Measurements from ENCODE around the gene CDON. TPM values are rescaled to one million over a fixed set of nuclear protein-coding genes. Genes with fewer than 3 reads are reported as not detected.

The CDON gene
- total RNA-seq: 10 to 100 TPM; 14.2 to 40.9 (median 29.1) TPM

GRCh38 chr11:126062679-126063506 lies at the start of gene CDON:
Gene CDON (minus strand): TSS chr11:126062866. CDS start chr11:126023476, 39,390 bp downstream.
- 0% methylated on average over 2 to 4 of the region's 82 CpGs for WGBS, 2 donors (ENCODE audit: low coverage in 1 of 2)
- peaks cover 0 to 52% (median 0%) of the 10 kb centered on the region in 3 donors for H3K4me1 ChIP-seq
- peak within 1 kb of the TSS; percentile 19 to 89 (median 88) for H3K27ac ChIP-seq
- no peaks in the 10 kb centered on the region for H3K27me3 ChIP-seq
- H3K36me3 ChIP-seq: no peaks in the 10 kb centered on the region
- ATAC-seq: peak; percentile 98
- TF ChIP-seq EP300 (IDR thresholded peaks at IDR 0.05) (no peak), CTCF (IDR thresholded peaks at IDR 0.05) (peak in 2 of 4 experiments; percentile 31 to 54), POLR2AphosphoS5 (IDR thresholded peaks at IDR 0.05) (peak; percentile 82), POLR2A (IDR thresholded peaks at IDR 0.05) (peak in 1 of 2 donors; percentile 7)
- H3K9me3 ChIP-seq: no peaks in the 10 kb centered on the region
- H3K4me3 ChIP-seq: peak within 1 kb of the TSS; percentile 80 to 100

- Histone ChIP-seq H3K4me1 (peaks cover 21 to 71% (median 36%) of the 10 kb centered on the region in 3 donors), H3K4me3 (no peak overlapping the region), H3K36me3 (no peaks in the 10 kb centered on the region), H3K27me3 (no peaks in the 10 kb centered on the region), H3K27ac (peak overlapping the region in 2 of 4 donors; percentile 85 to 88), H3K9me3 (no peaks in the 10 kb centered on the region)
- 73% methylated on average over 5 of the region's 8 CpGs; no CpG with 5 or more reads in 1 of the 2 donors for WGBS, 2 donors (ENCODE audit: low coverage in 1 of 2)
- no peak for ATAC-seq
- TF ChIP-seq POLR2AphosphoS5 (IDR thresholded peaks at IDR 0.05) (no peak), EP300 (IDR thresholded peaks at IDR 0.05) (no peak), POLR2A (IDR thresholded peaks at IDR 0.05) (no peak), CTCF (IDR thresholded peaks at IDR 0.05) (no peak)
Observed at GRCh38 chr11:126111458-126112116, 48.9 kb upstream of the CDON start.

GRCh38 chr11:126109941-126110731 lies 47.5 kb upstream of the CDON start:
- no peak for ATAC-seq
- no peak overlapping the region for H3K4me3 ChIP-seq
- no peaks in the 10 kb centered on the region for H3K27me3 ChIP-seq
- no peaks in the 10 kb centered on the region for H3K36me3 ChIP-seq
- H3K4me1 ChIP-seq: peaks cover 10 to 56% (median 21%) of the 10 kb centered on the region in 3 donors
- H3K9me3 ChIP-seq: no peaks in the 10 kb centered on the region
- TF ChIP-seq POLR2A (IDR thresholded peaks at IDR 0.05): no peak
- no peak for TF ChIP-seq POLR2AphosphoS5 (IDR thresholded peaks at IDR 0.05)
- no peak for TF ChIP-seq EP300 (IDR thresholded peaks at IDR 0.05)
- TF ChIP-seq CTCF (IDR thresholded peaks at IDR 0.05): no peak
- H3K27ac ChIP-seq: no peak overlapping the region
- WGBS, 2 donors (ENCODE audit: low coverage in 1 of 2): 80% methylated on average over 1 of the region's 10 CpGs; no CpG with 5 or more reads in 1 of the 2 donors

GRCh38 chr11:126106594-126107328 lies 44.1 kb upstream of the CDON start:
- ATAC-seq: no peak
- Histone ChIP-seq H3K27me3 (no peaks in the 10 kb centered on the region), H3K36me3 (no peaks in the 10 kb centered on the region), H3K4me3 (no peak overlapping the region), H3K4me1 (peaks cover 0 to 37% (median 0%) of the 10 kb centered on the region in 3 donors), H3K27ac (no peak overlapping the region), H3K9me3 (no peaks in the 10 kb centered on the region)
- TF ChIP-seq CTCF (IDR thresholded peaks at IDR 0.05): no peak
- TF ChIP-seq EP300 (IDR thresholded peaks at IDR 0.05): no peak
- no peak for TF ChIP-seq POLR2AphosphoS5 (IDR thresholded peaks at IDR 0.05)
- TF ChIP-seq POLR2A (IDR thresholded peaks at IDR 0.05): no peak
- WGBS, 2 donors (ENCODE audit: low coverage in 1 of 2): 59 to 80% methylated on average over 2 to 16 of the region's 17 CpGs
